T-helper 2 cell treated with Interferon-gamma antibody and Interleukin-4, amounts not matched to agents 5 μg/mL and 100 μg/mL, for 36 hours (primary cell): ENCODE data around the gene MMP17.
"Not testable (repeated sequence)": the region's sequence is repeated elsewhere in the genome, so short reads cannot be mapped to it uniquely, and the experiment has no call there.

ENCODE experiments used
- DNase-seq: peaks from one replicate; pipeline ENCODE4 v3.0.0; 2021; ENCODE audit warnings: low spot score
- H3K27ac Mint-ChIP-seq: one replicate; pipeline ENCODE4 v1.8.0; 2021; ENCODE audit warnings: mild to moderate bottlenecking, mixed read lengths
- H3K27me3 Mint-ChIP-seq: one replicate; pipeline ENCODE4 v1.8.0; 2021; ENCODE audit warnings: low read depth, mixed read lengths
- H3K36me3 Mint-ChIP-seq: one replicate; pipeline ENCODE4 v1.8.0; 2021; ENCODE audit warnings: low read depth, mixed read lengths
- H3K4me1 Mint-ChIP-seq: one replicate; pipeline ENCODE4 v1.8.0; 2021; ENCODE audit warnings: low read depth, mixed read lengths
- H3K4me3 Mint-ChIP-seq: one replicate; pipeline ENCODE4 v1.8.0; 2022; ENCODE audit warnings: mild to moderate bottlenecking, moderate library complexity, mixed read lengths
- H3K9me3 Mint-ChIP-seq: one replicate; pipeline ENCODE4 v1.8.0; 2021; ENCODE audit warnings: mixed read lengths

MMP17 gene

DNA sequence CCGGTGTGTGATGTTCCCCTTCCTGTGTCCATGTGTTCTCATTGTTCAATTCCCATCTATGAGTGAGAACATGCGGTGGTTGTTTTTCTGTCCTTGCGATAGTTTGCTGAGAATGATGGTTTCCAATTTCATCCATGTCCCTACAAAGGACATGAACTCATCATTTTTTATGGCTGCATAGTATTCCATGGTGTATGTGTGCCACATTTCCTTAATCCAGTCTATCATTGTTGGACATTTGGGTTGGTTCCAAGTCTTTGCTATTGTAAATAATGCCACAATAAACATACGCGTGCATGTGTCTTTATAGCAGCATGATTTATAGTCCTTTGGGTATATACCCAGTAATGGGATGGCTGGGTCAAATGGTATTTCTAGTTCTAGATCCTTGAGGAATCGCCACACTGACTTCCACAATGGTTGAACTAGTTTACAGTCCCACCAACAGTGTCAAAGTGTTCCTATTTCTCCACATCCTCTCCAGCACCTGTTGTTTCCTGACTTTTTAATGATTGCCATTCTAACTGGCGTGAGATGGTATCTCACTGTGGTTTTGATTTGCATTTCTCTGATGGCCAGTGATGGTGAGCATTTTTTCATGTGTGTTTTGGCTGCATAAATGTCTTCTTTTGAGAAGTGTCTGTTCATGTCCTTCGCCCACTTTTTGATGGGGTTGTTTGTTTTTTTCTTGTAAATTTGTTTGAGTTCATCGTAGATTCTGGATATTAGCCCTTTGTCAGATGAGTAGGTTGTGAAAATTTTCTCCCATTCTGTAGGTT, 18.5 kb upstream of the MMP17 start:
- peak overlapping the region; percentile 55 for H3K27ac Mint-ChIP-seq
- H3K4me1 Mint-ChIP-seq, DNase-seq, H3K27me3 Mint-ChIP-seq: not testable (repeated sequence)
- peaks cover 13% of the 10 kb centered on the region for H3K9me3 Mint-ChIP-seq
- H3K36me3 Mint-ChIP-seq, result peaks cover 12% of the 10 kb centered on the region
- peak overlapping the region; percentile 65 for H3K4me3 Mint-ChIP-seq

- Mint-ChIP-seq H3K36me3 (peaks cover 10% of the 10 kb centered on the region), H3K4me1 (no peaks in the 10 kb centered on the region), H3K9me3 (peaks cover 13% of the 10 kb centered on the region), H3K27ac (no peak overlapping the region), H3K4me3 (no peak overlapping the region), H3K27me3 (no peaks in the 10 kb centered on the region)
- DNase-seq, result no peak
Measured at GRCh38 chr12:131810726-131811125, 17.5 kb upstream of the MMP17 start.

DNA sequence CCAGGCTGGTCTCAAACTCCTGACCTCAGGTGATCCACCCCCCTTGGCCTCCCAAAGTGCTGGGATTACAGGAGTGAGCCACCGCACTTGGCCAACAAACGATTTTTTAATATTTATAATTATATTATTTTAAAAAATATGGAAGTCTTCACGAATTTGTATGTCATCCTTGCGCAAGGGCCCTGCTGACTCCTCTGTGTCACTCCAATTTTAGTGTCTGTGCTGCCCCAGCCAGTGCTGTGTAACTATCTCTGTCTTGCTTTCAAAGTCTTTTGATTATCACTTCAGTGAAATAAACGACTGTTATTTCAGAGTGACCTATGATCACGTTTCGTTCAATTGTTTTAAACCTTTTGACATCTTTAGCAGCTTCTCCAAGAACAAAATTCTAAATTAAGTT, 13.1 kb upstream of the MMP17 start:
- Mint-ChIP-seq H3K27ac (no peak overlapping the region), H3K27me3 (no peaks in the 10 kb centered on the region), H3K9me3 (peaks cover 13% of the 10 kb centered on the region), H3K4me1 (no peaks in the 10 kb centered on the region), H3K36me3 (peaks cover 10% of the 10 kb centered on the region), H3K4me3 (no peak overlapping the region)
- no peak for DNase-seq

GRCh38 chr12:131816495-131816894, 11.7 kb upstream of the MMP17 start:
- H3K4me1 Mint-ChIP-seq, result no peaks in the 10 kb centered on the region
- no peaks in the 10 kb centered on the region for H3K27me3 Mint-ChIP-seq
- H3K36me3 Mint-ChIP-seq, result peaks cover 10% of the 10 kb centered on the region
- H3K27ac Mint-ChIP-seq, result no peak overlapping the region
- no peak for DNase-seq
- no peak overlapping the region for H3K4me3 Mint-ChIP-seq
- peaks cover 13% of the 10 kb centered on the region for H3K9me3 Mint-ChIP-seq

GRCh38 chr12:131817241-131817640, 11.0 kb upstream of the MMP17 start:
- H3K36me3 Mint-ChIP-seq, result peaks cover 5% of the 10 kb centered on the region
- no peak overlapping the region for H3K4me3 Mint-ChIP-seq

DNA sequence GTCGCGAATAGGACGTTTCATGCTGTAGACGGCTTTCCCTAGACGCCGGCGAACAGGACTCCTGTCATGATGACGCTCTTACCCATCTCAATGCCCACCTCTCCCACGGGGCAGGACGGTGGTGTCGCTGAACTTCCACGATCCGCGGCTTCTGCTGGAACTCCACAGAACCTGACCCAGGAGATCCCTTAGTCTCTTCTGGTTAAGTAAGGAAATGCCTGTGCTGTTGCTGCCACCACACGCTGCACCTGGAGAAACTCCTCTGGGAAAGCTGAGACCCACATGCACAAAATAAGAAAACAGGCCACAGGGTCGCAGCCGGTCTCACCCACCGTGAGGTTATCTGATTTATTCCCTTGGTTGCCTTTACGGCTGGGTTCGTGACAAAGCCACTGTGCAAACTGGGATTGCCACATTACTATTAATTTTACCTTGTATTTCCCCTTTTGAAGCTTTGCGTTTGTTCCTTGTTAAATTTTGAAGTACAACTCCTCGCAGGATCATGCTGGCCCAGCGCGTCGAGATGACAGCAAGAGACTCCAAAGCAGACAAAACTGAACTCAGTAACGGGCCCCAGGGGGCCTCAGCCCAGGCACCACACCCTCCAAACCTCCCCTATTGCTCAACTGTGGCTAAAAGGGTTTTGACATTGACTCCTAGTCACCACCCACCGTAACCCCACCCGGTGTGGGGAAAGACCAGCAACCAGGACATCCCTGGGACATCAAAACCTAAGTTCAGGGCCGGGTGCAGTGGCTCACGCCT, 9.2 kb upstream of the MMP17 start:
- no peak overlapping the region for H3K4me3 Mint-ChIP-seq
- H3K4me1 Mint-ChIP-seq, result no peaks in the 10 kb centered on the region
- H3K27ac Mint-ChIP-seq, result no peak overlapping the region
- H3K36me3 Mint-ChIP-seq, result no peaks in the 10 kb centered on the region
- H3K27me3 Mint-ChIP-seq, result no peaks in the 10 kb centered on the region
- no peak for DNase-seq
- H3K9me3 Mint-ChIP-seq, result no peaks in the 10 kb centered on the region

More at GRCh38 chr12:131817241-131817640, 11.0 kb upstream of the MMP17 start:
- no peaks in the 10 kb centered on the region for H3K4me1 Mint-ChIP-seq
- no peak overlapping the region for H3K27ac Mint-ChIP-seq
- no peak for DNase-seq
- H3K27me3 Mint-ChIP-seq, result no peaks in the 10 kb centered on the region
- peaks cover 8% of the 10 kb centered on the region for H3K9me3 Mint-ChIP-seq

GRCh38 chr12:131824450-131824849, 3.7 kb upstream of the MMP17 start:
- Mint-ChIP-seq H3K4me3 (no peak overlapping the region), H3K36me3 (no peaks in the 10 kb centered on the region), H3K9me3 (no peaks in the 10 kb centered on the region), H3K27me3 (peaks cover 26% of the 10 kb centered on the region), H3K27ac (no peak overlapping the region), H3K4me1 (no peaks in the 10 kb centered on the region)
- no peak for DNase-seq

DNA sequence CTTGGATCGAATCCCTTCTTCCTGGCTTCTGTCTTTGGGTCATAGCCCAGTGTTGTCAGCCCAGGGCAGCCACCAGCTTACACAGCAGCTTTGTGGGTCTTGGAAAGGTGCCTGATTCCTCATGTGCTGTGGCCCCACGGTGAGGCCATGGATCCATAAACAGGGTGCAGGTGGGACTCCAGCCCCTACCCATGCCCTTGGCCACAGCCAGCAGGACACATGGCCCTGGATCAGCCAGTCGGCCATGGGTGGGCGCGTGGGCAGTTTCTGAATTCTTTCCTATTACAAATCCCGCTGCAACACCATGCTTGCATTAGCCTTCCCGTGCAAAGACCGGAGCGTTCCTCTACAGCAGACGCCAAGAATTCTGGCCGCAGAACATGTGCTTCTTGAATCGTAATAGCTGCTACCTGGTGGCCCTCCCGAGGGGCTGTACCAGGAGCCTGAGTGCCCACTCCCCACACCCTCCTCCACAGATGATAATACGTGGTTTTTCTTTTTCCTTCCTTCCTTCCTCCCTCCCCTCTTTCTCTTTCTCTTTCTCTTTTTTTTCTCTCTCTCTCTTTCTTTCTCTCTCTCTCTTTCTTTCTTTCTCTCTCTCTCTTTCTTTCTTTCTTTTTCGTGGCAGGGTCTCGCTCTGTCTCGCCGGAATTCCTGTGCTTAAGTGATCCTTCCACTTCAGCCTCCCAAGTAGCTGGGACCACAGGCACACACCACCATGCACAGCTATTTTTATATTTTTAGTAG, 2.9 kb upstream of the MMP17 start:
- no peaks in the 10 kb centered on the region for H3K4me1 Mint-ChIP-seq
- H3K9me3 Mint-ChIP-seq, result no peaks in the 10 kb centered on the region
- no peak overlapping the region for H3K27ac Mint-ChIP-seq
- DNase-seq, result no peak
- no peaks in the 10 kb centered on the region for H3K36me3 Mint-ChIP-seq
- H3K27me3 Mint-ChIP-seq, result peaks cover 29% of the 10 kb centered on the region
- H3K4me3 Mint-ChIP-seq, result no peak overlapping the region

GRCh38 chr12:131826097-131826928, 1.9 kb upstream of the MMP17 start:
- Mint-ChIP-seq H3K4me3 (no peak overlapping the region), H3K9me3 (no peaks in the 10 kb centered on the region), H3K4me1 (no peaks in the 10 kb centered on the region), H3K27me3 (peaks cover 35% of the 10 kb centered on the region), H3K27ac (no peak overlapping the region), H3K36me3 (no peaks in the 10 kb centered on the region)
- no peak for DNase-seq

GRCh38 chr12:131828671-131829355, 620 bp downstream of the MMP17 start:
- Mint-ChIP-seq H3K4me1 (no peaks in the 10 kb centered on the region), H3K4me3 (peak overlapping the region; percentile 38), H3K9me3 (no peaks in the 10 kb centered on the region), H3K27me3 (peaks cover 47% of the 10 kb centered on the region), H3K36me3 (no peaks in the 10 kb centered on the region), H3K27ac (no peak overlapping the region)
- DNase-seq, result no peak

DNA sequence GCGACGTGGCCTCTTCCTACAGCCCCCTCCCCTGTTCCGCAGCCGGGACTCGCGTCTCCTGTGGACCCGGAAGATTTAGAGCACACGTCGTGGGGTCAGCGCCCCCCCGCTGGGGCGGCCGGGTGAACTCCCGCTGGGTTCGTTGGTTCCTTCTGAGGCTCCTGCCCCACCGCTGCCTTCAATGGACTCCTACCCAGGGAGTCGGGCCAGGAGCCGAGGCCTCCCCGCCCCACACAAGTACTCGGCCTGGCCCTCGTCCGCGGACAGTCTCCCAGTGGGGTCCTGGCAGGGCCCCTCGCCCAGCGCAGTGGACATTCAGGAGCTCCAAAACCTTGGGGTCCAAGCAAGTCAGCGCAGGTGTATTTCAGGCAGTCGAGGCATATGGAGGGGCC, 1.2 kb downstream of the MMP17 start:
- H3K27ac Mint-ChIP-seq, result no peak overlapping the region
- DNase-seq, result no peak
- no peaks in the 10 kb centered on the region for H3K4me1 Mint-ChIP-seq
- no peaks in the 10 kb centered on the region for H3K36me3 Mint-ChIP-seq
- H3K27me3 Mint-ChIP-seq, result peaks cover 46% of the 10 kb centered on the region
- H3K9me3 Mint-ChIP-seq, result no peaks in the 10 kb centered on the region
- peak overlapping the region; percentile 38 for H3K4me3 Mint-ChIP-seq

DNA sequence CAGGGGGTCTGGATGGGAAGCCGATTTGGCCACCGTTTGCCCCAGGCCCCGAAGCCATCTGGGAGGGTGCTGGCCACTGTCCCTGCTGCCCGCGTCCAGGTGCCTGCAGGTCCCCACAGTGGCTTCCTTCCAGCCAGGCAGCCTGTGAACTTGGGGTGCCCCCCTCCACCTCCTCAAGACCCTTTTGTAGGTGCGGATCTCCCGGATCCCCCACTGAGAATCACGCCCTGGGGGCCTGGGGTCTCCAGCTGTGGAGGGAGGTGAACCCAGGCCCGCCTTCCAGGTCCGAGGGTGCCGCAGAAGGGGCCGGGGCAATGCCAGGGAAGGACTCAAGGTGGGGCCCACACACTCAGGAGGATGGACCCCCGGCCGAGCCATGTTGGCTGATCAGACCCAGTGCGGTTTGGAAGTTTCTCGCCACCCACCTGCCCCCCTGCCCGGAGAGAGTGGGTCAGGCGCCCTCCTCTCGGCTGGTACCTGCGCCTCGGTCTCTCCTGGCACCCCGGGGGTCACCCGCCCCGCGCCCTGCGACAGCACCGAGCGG, 1.7 kb downstream of the MMP17 start:
- DNase-seq, result no peak
- H3K27ac Mint-ChIP-seq, result no peak overlapping the region
- H3K9me3 Mint-ChIP-seq, result no peaks in the 10 kb centered on the region
- peaks cover 45% of the 10 kb centered on the region for H3K27me3 Mint-ChIP-seq
- H3K4me1 Mint-ChIP-seq, result no peaks in the 10 kb centered on the region
- H3K4me3 Mint-ChIP-seq, result no peak overlapping the region
- no peaks in the 10 kb centered on the region for H3K36me3 Mint-ChIP-seq
